HepG2 (cell line): ENCODE measurements around the gene ZNF512B. TPM values are rescaled to one million over a fixed set of nuclear protein-coding genes. Genes with fewer than 3 reads are reported as not detected.
A peak's percentile ranks its signal among the peaks of the same experiment; 100 is the strongest.

Experiments used
- AHR ChIP-seq: IDR thresholded peaks from 2 replicates; pipeline ENCODE4 v1.6.1; 2018; ENCODE audit warnings: missing genetic modification reagents, missing compliant biosample characterization
- DPF2 ChIP-seq: sonication (generic); formaldehyde crosslinking; IDR thresholded peaks from 2 replicates; pipeline ENCODE4 v1.4.0; 2020; ENCODE audit warnings: mild to moderate bottlenecking, low read depth, missing genetic modification reagents, borderline replicate concordance
- HMG20A ChIP-seq: IDR thresholded peaks from 2 replicates; pipeline ENCODE4 v1.6.1; 2016; ENCODE audit warnings: borderline replicate concordance
- JUN ChIP-seq: sonication (generic); formaldehyde crosslinking; IDR thresholded peaks from 2 replicates; pipeline ENCODE4 v1.4.0; 2020; ENCODE audit warnings: mild to moderate bottlenecking, missing genetic modification reagents
- NFE2L2 ChIP-seq: fragments of 150-350 bp; IDR thresholded peaks from 2 replicates; pipeline ENCODE4 v1.6.1; 2014; ENCODE audit warnings: low read length
- NFIC ChIP-seq: IDR thresholded peaks from 2 replicates; pipeline ENCODE4 v1.6.1; 2012; ENCODE audit warnings: mild to moderate bottlenecking, low read length, inconsistent platforms
- POLR2A ChIP-seq, 2 experiments: IDR thresholded peaks; 2 replicates each; pipeline ENCODE4 v1.6.1; 2011; ENCODE audit warnings: low read depth in 2 of 2, low read length in 2 of 2, mild to moderate bottlenecking in 1 of 2, moderate library complexity in 1 of 2; ENCODE audit not compliant: insufficient read depth in 1 of 2
- TMF1 ChIP-seq: sonication (generic); formaldehyde crosslinking; IDR thresholded peaks from 2 replicates; pipeline ENCODE4 v1.8.1; 2022; ENCODE audit warnings: low read depth, missing genetic modification reagents
- ZNF251 ChIP-seq: sonication (generic); formaldehyde crosslinking; IDR thresholded peaks from 2 replicates; pipeline ENCODE4 v1.9.0; 2021; ENCODE audit warnings: mild to moderate bottlenecking, missing genetic modification reagents
- ZNF501 ChIP-seq: sonication (generic); formaldehyde crosslinking; IDR thresholded peaks from 2 replicates; pipeline ENCODE4 v1.5.1; 2020; ENCODE audit warnings: mild to moderate bottlenecking, moderate library complexity, missing genetic modification reagents
- ZNF563 ChIP-seq: sonication (generic); formaldehyde crosslinking; IDR thresholded peaks from 2 replicates; pipeline ENCODE4 v1.8.0; 2022; ENCODE audit warnings: mild to moderate bottlenecking, moderate library complexity, missing genetic modification reagents
- ZNF703 ChIP-seq: sonication (generic); formaldehyde crosslinking; IDR thresholded peaks from 2 replicates; pipeline ENCODE4 v1.5.1; 2020; ENCODE audit warnings: missing genetic modification reagents, mild to moderate bottlenecking, moderate library complexity, borderline replicate concordance
- ZSCAN9 ChIP-seq: IDR thresholded peaks from 2 replicates; pipeline ENCODE4 v1.6.1; 2016; ENCODE audit warnings: borderline replicate concordance
- ZZZ3 ChIP-seq: sonication (generic); formaldehyde crosslinking; IDR thresholded peaks from 2 replicates; pipeline ENCODE4 v1.4.0; 2020; ENCODE audit warnings: missing genetic modification reagents, mild to moderate bottlenecking, borderline replicate concordance
- polyA plus RNA-seq, 8 experiments: library from polyadenylated mRNA; depleted of rRNA in 3 of 8; stranded (reverse) in 7 of 8; unstranded in 1 of 8; fragments of >200 nt; fragmentation: Illumina TruSeq in 4 of 8; extraction: Trizol in 4 of 8; gene quantifications; 2 replicates each; pipeline versions ENCODE4 v1.2.1 to v1.2.3, GENCODE V29; 2011 to 2016; ENCODE audit warnings: low read depth in 4 of 8, missing spikeins in 1 of 8, mixed read lengths in 1 of 8; ENCODE audit not compliant: insufficient read depth in 1 of 8
- total RNA-seq, 5 experiments: library from RNA; depleted of rRNA; stranded (reverse); fragments of >200 nt; fragmentation: Illumina TruSeq; extraction: Trizol; gene quantifications; 2 replicates each; pipeline ENCODE4 v1.2.3, GENCODE V29; 2016; ENCODE audit warnings: low read depth in 1 of 5
- TF ChIP-seq, protein P1 (sequence below): sonication (generic); formaldehyde crosslinking; IDR thresholded peaks from 2 replicates; pipeline ENCODE4 v1.4.0; 2020; ENCODE audit warnings: missing genetic modification reagents
- TF ChIP-seq, protein P2 (sequence below): sonication (generic); formaldehyde crosslinking; IDR thresholded peaks from 2 replicates; pipeline ENCODE4 v1.5.0; 2020; ENCODE audit warnings: missing genetic modification reagents
- TF ChIP-seq, protein P3 (sequence below): sonication (generic); formaldehyde crosslinking; IDR thresholded peaks from 2 replicates; pipeline ENCODE4 v1.4.0; 2020; ENCODE audit warnings: missing genetic modification reagents, borderline replicate concordance
- TF ChIP-seq, protein P4 (sequence below): sonication (generic); formaldehyde crosslinking; IDR thresholded peaks from 2 replicates; pipeline ENCODE4 v1.5.0; 2020; ENCODE audit warnings: mild to moderate bottlenecking, missing genetic modification reagents
- TF ChIP-seq, protein P5 (sequence below): IDR thresholded peaks from 2 replicates; pipeline ENCODE4 v1.6.1; 2016; ENCODE audit warnings: low read depth, borderline replicate concordance

ZNF512B gene
- total and polyA plus RNA-seq, 2 of the 13 experiments (the other 11 are each of a cell fraction or from before 2014, with no cell fraction given), result 11.5 to 30.6 TPM

DNA sequence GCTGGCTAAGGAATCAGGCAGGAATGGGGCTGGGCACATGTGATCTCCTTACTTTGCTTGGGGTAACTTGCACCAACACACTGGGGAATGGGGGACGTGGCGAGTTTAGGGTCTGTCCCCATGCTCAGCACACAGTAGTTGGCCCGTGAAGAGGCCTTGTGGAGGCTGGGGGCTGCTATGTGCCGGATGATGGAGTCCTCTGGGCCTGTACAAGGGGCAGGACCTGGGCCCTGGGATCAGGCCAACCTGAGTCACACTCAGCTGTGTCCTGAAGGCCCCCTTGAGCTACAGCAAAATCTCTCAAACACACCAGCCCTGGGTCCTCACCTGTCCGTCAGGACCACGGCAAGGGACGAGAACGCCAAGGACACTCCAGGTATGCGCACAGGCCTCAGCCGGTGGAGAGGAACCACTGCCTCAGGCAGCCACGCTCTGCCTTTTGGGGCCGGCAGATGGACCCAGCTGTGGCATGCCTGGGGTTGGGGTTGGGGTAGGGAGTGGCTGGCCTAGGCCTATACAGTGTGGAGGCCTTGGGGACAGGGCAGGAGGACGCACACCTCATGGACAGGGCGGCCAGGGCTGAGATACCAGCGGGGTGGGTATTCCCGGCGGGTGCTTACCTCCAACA lies 24.6 kb downstream of the ZNF512B start (continued):
- TF ChIP-seq, protein P1, sequence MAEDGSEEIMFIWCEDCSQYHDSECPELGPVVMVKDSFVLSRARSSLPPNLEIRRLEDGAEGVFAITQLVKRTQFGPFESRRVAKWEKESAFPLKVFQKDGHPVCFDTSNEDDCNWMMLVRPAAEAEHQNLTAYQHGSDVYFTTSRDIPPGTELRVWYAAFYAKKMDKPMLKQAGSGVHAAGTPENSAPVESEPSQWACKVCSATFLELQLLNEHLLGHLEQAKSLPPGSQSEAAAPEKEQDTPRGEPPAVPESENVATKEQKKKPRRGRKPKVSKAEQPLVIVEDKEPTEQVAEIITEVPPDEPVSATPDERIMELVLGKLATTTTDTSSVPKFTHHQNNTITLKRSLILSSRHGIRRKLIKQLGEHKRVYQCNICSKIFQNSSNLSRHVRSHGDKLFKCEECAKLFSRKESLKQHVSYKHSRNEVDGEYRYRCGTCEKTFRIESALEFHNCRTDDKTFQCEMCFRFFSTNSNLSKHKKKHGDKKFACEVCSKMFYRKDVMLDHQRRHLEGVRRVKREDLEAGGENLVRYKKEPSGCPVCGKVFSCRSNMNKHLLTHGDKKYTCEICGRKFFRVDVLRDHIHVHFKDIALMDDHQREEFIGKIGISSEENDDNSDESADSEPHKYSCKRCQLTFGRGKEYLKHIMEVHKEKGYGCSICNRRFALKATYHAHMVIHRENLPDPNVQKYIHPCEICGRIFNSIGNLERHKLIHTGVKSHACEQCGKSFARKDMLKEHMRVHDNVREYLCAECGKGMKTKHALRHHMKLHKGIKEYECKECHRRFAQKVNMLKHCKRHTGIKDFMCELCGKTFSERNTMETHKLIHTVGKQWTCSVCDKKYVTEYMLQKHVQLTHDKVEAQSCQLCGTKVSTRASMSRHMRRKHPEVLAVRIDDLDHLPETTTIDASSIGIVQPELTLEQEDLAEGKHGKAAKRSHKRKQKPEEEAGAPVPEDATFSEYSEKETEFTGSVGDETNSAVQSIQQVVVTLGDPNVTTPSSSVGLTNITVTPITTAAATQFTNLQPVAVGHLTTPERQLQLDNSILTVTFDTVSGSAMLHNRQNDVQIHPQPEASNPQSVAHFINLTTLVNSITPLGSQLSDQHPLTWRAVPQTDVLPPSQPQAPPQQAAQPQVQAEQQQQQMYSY (CRISPR knock-in tag), result no peak
- TF ChIP-seq, protein P2, sequence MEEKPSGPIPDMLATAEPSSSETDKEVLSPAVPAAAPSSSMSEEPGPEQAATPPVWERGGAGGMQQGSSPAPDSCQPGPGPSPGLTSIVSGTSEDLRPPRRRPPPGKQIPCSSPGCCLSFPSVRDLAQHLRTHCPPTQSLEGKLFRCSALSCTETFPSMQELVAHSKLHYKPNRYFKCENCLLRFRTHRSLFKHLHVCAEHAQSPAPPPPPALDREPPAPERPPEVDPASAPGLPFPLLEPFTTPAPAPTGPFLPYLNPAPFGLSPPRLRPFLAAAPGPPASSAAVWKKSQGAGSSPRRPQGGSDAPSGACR (CRISPR knock-in tag), result no peak
- TF ChIP-seq TMF1 (CRISPR knock-in tag) (no peak), ZNF251 (no peak), NFE2L2 (no peak), ZSCAN9 (CRISPR knock-in tag) (no peak), ZNF563 (no peak), NFIC (no peak), ZNF501 (CRISPR knock-in tag) (no peak), JUN (CRISPR knock-in tag) (no peak), ZNF703 (no peak), HMG20A (CRISPR knock-in tag) (no peak), POLR2A (IDR thresholded peaks at IDR 0.05; ENCODE audit: insufficient read depth in 1 of 2, low read depth in 2 of 2, low read length in 2 of 2) (peak in 1 of 2 experiments; percentile 40; a peak in 1 of 4 replicates), AHR (CRISPR knock-in tag) (no peak), ZZZ3 (CRISPR knock-in tag) (no peak), DPF2 (CRISPR knock-in tag) (no peak)
- TF ChIP-seq, protein P3, sequence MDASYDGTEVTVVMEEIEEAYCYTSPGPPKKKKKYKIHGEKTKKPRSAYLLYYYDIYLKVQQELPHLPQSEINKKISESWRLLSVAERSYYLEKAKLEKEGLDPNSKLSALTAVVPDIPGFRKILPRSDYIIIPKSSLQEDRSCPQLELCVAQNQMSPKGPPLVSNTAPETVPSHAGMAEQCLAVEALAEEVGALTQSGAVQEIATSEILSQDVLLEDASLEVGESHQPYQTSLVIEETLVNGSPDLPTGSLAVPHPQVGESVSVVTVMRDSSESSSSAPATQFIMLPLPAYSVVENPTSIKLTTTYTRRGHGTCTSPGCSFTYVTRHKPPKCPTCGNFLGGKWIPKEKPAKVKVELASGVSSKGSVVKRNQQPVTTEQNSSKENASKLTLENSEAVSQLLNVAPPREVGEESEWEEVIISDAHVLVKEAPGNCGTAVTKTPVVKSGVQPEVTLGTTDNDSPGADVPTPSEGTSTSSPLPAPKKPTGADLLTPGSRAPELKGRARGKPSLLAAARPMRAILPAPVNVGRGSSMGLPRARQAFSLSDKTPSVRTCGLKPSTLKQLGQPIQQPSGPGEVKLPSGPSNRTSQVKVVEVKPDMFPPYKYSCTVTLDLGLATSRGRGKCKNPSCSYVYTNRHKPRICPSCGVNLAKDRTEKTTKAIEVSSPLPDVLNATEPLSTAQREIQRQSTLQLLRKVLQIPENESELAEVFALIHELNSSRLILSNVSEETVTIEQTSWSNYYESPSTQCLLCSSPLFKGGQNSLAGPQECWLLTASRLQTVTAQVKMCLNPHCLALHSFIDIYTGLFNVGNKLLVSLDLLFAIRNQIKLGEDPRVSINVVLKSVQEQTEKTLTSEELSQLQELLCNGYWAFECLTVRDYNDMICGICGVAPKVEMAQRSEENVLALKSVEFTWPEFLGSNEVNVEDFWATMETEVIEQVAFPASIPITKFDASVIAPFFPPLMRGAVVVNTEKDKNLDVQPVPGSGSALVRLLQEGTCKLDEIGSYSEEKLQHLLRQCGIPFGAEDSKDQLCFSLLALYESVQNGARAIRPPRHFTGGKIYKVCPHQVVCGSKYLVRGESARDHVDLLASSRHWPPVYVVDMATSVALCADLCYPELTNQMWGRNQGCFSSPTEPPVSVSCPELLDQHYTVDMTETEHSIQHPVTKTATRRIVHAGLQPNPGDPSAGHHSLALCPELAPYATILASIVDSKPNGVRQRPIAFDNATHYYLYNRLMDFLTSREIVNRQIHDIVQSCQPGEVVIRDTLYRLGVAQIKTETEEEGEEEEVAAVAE (CRISPR knock-in tag), result no peak
- TF ChIP-seq, protein P4, sequence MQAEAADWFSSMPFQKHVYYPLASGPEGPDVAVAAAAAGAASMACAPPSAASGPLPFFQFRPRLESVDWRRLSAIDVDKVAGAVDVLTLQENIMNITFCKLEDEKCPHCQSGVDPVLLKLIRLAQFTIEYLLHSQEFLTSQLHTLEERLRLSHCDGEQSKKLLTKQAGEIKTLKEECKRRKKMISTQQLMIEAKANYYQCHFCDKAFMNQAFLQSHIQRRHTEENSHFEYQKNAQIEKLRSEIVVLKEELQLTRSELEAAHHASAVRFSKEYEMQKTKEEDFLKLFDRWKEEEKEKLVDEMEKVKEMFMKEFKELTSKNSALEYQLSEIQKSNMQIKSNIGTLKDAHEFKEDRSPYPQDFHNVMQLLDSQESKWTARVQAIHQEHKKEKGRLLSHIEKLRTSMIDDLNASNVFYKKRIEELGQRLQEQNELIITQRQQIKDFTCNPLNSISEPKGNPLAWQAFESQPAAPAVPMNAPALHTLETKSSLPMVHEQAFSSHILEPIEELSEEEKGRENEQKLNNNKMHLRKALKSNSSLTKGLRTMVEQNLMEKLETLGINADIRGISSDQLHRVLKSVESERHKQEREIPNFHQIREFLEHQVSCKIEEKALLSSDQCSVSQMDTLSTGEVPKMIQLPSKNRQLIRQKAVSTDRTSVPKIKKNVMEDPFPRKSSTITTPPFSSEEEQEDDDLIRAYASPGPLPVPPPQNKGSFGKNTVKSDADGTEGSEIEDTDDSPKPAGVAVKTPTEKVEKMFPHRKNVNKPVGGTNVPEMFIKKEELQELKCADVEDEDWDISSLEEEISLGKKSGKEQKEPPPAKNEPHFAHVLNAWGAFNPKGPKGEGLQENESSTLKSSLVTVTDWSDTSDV (CRISPR knock-in tag), result no peak
- TF ChIP-seq, protein P5, sequence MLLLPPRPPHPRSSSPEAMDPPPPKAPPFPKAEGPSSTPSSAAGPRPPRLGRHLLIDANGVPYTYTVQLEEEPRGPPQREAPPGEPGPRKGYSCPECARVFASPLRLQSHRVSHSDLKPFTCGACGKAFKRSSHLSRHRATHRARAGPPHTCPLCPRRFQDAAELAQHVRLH, result no peak
